GM18907 (cell line): ENCODE data around the gene C9orf85.
A peak's percentile ranks its signal among the peaks of the same experiment; 100 is the strongest.
"Not testable (repeated sequence)": the region's sequence is repeated elsewhere in the genome, so short reads cannot be mapped to it uniquely, and the experiment has no call there.

Experiments
- ATAC-seq: cut with Tn5 transposase; IDR thresholded peaks from one replicate; pipeline ENCODE4 v1.9.1; 2021; ENCODE audit warnings: mild to moderate bottlenecking, moderate library complexity; ENCODE audit not compliant: unreplicated experiment

C9orf85 gene

GRCh38 chr9:71911061-71911907 lies at the start of gene C9orf85, which contains the start of gene ABHD17B:
C9orf85 (plus strand) TSS chr9:71911639; CDS start chr9:71911735, 96 bp downstream.
ABHD17B (minus strand) TSS chr9:71911193; CDS start chr9:71875080, 36,113 bp downstream.
- ATAC-seq: peak; percentile 95

DNA sequence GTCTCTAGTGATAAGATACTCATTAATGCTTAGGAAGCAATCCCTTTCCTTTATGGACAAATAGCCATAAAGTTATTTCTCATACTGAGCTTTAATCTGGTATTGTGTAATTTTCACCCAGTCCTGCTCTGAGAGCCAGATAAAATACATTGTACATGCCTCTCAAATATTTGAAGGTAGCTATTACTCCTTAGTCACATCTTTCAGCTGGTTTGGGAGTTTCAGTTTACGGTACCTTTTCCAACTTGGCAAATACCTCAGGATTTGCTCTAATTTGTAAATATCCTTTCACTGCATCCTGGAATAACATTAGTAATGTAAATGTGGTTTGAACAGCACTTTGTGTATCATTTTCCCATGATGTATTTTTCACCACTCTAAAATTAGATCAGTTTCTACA lies 47.8 kb upstream of the C9orf85 start:
- no peak for ATAC-seq

GRCh38 chr9:71875345-71875744 lies 36.1 kb upstream of the C9orf85 start:
- ATAC-seq: no peak

DNA sequence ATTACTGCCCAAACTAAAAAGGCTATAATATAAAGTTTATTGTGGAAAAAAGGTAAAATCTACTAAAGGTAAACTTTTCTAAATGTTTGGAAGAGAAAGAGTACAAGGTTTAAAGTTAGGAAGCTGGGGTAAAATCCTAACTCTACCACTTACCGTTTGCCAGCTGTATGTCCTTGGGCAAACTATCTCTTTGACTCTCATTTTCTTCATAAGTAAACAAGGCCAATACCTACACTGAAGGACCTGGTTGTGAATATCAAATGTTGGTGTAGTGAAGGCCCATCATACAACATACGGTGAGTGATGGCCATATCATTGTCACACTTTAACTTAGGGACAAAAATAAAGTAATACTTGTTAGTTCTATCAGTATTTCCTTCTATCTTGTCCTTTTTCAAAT lies 35.3 kb upstream of the C9orf85 start:
- ATAC-seq: no peak

DNA sequence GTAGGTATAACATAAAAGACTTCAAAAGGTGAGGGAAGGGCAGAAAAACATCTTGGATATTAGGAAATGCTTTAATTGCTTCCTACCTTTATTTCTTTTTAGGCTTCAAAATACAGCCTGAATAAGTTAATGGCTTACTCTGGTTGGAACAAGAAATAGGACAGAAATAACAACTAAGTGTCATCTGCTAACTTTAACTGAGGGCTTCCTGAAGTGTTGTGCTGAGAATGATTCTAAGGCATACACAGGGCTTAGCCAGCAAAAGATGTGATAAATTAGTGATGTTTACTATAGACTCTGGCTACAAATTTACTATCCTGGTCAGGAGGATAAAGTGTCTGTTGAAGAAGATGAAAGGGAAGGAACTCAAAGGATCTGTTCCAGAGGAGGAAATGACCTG lies 34.6 kb upstream of the C9orf85 start:
- ATAC-seq: no peak

DNA sequence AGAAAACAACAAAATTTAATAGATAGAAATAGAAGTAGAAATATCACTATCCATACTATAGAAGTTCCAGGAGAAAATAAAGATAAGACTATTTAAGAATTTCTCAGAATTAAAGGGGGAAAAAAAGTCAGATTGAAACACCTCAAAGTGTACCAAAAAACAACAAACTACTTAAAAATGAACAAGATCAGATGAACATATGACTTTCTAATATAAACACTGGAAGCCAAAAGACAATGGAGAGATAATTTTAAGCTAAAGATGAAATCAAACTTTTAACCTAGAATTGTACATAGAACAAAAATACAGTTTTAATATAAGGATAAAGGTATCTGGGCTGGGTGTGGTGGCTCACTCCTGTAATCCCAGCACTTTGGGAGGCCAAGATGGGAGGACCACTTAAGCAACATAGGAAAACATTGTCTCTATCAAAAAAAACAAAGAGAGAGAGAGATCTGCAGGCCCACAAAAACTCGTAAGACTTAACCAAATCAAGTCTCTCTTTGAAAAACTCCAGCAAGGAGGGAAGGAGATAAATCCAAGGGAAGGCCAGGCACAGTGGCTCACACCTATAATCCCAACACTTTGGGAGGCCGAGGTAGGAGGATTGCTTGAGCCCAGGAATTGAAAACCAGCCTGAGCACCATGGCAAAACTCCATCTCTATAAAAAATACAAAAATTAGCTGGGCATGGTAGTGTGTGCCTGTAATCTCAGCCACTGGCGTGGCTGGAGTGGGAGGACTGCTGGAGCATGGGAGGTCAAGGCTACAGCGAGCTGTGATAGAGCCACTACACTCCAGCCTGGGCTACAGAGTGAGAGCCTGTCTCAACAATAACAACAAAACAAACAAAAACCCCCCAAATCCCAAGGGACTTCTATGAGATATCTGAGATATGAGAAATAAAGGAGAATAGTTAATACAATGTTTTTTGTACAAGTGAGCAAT lies 32.8 kb upstream of the C9orf85 start:
- no peak for ATAC-seq

DNA sequence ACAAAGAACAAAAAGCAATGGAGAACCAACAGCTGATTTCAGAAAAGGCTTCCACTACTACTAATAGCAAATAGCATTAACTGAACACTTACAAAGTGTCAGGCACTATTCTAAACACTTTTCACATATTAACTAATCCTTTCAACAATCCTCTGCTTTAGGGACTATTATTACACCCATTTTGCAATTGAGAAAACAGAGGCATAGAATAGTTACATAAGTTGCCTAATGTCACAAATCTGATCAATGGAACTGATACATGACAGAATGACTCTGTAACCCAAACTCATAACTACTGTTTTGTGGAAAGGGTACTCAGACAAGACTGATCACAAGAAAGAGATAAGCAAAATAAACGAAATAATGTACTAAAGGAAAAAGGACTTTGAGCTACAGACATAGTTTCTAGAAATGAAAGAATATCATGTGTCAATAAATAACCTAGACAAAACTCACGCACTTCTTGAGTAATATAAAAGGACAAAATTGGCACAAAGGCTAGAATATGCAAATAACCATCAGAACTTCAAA lies 31.7 kb upstream of the C9orf85 start:
- ATAC-seq: no peak

DNA sequence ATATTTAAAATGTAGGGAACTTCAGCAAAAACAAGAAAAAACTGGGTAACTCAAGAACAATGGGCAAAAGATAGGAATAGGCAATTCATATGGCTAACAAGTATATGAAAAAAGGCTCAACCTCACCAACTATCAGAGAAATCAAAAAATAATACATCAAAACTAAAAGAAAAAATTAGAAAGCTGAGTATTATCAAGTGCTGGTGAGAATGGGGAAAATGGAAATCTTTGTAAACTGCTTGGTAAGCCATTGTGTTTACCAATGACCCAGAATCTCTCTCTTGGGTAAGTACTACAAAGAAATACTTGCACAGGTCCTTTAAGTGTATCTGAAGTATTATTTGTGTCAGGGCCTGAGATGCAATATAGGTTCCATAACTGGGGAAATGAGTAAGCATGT lies 27.4 kb upstream of the C9orf85 start:
- ATAC-seq: no peak

GRCh38 chr9:71885467-71885866 lies 26.0 kb upstream of the C9orf85 start:
- no peak for ATAC-seq

- peak; percentile 56 for ATAC-seq
Measured at GRCh38 chr9:71886015-71886414, 25.4 kb upstream of the C9orf85 start.

DNA sequence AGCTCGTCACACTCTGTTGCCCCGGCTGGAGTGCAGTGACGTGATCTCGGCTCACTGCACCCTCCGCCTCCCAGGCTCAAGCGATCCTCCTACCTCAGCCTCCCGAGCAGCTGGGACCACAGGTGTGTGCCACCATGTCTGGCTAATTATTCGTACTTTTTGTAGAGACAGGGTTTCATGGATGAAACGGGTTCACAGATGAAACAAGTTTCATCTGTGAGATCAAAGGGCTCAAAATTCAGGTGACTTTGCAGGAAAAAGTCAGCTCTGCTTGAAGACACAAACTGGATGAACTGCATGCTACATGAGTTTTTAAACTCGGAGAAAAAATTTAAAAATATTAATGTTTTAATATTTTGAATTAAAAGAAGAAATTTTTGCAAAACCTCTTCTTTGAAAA lies 24.9 kb upstream of the C9orf85 start:
- no peak for ATAC-seq

DNA sequence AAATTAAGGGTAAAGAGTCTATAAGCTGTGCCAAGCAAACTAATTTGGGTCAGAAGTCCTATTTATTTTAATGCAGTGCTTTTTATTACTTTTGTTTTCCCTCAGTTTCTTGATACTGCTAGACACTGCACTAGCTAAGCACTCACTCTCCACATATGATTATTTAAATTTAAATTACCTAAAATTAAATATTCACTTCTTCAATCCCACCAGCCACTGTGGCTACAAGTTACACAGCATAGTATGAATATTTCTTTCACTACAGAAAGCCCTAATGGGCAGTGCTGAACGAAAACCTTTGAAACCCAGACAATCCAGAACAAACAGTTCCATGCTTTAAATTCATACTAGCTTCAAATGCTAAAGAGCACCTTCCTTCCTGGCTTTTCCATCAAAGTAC lies 24.1 kb upstream of the C9orf85 start:
- ATAC-seq: no peak

DNA sequence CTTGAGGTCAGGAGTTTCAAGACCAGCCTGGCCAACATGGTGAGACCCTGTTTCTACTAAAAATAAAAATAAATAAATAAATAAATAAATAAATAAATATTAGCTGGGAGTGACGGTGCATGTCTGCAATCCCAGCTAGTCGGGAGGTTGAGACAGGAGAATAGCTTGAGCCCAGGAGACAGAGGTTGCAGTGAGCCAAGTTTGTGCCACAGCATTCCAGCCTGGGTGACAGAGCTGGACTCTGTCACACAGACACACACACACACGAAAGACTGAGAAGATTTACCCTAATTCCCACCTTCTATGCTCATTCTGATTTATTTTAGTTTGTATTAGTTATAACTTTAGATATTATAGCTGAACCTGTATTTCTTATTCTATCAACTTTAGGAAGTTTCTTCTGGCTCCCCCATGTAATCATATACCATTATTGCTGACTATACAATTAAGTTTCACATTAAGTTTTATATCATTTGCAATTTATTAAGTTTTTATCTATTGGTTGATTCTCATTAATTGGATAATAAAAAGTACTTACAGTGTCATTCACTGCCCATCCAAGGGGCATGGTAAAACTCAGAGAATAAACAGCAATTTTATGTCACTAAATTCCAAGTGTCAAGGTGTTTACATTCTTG lies 21.3 kb upstream of the C9orf85 start:
- ATAC-seq: no peak

DNA sequence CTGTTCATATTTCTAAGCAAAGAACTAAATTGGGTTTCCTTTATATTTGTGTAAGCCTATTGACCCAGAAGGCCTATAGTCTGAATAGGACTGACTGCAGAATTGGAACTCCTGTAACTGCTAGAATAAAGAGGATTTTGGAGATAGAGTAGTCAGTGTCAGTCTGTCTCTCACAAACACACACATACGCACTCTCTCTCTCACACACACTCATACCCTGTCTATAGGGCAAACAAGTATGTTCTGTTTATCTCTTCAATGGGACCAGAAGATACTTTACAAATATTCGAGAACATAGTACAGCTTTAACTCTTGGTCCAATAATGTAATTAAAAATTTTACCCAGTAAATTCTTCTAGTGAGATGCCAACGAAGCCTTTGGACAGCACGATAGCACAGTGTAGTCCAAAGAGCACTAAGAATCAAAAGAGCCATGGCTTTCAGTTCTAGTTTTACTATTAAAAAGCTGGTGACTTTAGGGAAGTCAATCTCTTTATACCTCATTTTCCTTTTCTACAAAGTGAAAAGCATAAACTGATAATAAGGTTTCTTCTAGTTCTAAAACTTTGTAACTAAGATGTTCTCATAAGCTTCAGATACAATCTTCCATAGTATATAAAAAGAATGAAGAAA lies 19.8 kb upstream of the C9orf85 start:
- ATAC-seq: peak; percentile 46

DNA sequence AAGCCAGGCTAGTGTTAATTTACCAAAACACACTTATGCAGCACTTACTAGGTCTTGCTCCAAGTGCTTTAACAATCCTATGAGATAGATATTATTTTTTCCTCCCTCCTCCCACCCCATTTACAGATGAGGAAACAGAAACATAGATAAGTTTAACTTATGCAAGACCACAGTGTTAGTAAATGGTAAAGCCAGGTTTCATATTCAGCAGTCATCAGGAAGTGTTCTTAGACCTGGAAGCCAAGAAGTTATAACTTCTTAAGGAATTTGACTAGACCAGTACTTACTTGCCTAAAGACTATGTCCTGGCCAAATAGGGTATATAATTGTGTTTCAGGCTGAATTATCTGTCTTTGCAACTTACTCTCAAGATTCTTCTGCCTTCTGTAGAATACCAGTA lies 16.3 kb upstream of the C9orf85 start:
- peak; percentile 56 for ATAC-seq

GRCh38 chr9:71895955-71896354 lies 15.5 kb upstream of the C9orf85 start:
- no peak for ATAC-seq

DNA sequence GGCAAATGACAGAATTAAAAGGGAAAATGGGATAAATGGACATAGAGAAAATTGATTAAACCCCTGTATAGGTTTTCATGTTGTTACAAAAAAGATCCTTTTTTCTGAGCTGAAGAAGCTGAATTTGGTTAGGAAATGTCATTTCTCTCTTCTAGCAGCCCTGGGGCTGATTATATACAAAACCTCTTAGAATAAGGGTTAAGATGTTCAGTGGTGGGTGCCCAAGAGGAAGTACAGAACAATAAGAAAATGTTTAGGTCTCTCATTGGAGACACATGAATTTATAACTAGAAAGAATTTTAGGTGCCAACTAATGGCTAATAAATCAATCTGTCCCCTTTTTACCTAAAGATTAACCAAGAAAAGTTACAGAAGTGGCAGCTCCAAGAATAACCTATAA lies 14.7 kb upstream of the C9orf85 start:
- ATAC-seq: no peak

DNA sequence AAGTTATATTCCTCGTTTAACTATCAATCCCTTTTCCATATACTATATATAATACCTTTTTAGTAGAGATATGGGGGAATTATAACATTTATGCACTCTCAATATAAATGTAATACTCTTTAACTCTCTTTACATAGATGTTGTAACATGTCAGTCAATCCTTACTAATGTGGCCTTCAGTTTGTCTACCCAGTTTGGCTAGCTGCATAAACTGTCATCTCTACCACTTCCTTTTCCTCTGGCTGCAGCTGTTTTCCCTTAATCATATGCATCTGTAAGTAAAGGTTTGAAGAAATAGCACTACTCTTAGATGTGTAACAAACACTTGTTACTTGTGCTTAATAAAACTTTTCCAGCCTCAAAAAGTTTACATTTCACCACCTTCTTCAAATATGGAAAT lies 13.9 kb upstream of the C9orf85 start:
- ATAC-seq: peak; percentile 62

GRCh38 chr9:71898756-71899155 lies 12.7 kb upstream of the C9orf85 start:
- ATAC-seq: not testable (repeated sequence)
